HTR-8/SVneo (cell line): ENCODE measurements around the gene GLB1L3.
A peak's percentile ranks its signal among the peaks of the same experiment; 100 is the strongest.
"Not testable (repeated sequence)": the region's sequence is repeated elsewhere in the genome, so short reads cannot be mapped to it uniquely, and the experiment has no call there.

Experiments used
- DNase-seq: peaks from one replicate; pipeline ENCODE4 v3.0.0; 2011; ENCODE audit warnings: low spot score, mixed read lengths; ENCODE audit not compliant: insufficient read length
- FAIRE-seq: peaks from 2 replicates; lab custom pipeline; 2011; peaks lifted over from hg19 to GRCh38; lab: Jason Lieb, UNC

Gene GLB1L3

DNA sequence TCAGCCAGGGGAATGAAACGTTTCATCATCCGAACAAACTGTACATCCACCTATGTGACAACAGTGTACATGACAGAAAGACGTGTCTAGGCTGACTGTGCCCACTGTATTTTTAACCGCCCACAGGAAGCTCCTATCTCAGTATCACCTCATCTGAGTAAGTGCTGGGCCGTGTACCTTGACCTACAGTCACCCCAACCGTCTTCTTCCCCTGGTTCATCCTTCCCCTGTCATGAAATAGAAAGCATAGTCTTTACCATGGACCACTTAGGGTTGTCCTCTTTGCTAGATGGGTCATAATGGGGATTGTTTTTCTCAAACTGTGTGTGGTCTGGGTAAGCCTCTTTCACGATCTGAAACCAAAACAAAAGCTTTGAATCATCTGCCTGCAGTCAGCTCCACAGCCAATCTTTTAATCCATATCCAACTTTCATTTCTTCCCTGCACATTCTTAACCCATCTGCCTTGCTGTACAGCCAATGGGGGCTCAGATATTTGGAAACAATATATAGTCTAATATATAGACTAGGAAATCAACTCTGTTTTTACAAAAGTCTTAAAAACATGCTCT lies 27.2 kb upstream of the GLB1L3 start:
- no peak for DNase-seq
- FAIRE-seq: no peak

GRCh38 chr11:134250246-134250645 lies 25.9 kb upstream of the GLB1L3 start:
- no peak for FAIRE-seq
- no peak for DNase-seq

DNA sequence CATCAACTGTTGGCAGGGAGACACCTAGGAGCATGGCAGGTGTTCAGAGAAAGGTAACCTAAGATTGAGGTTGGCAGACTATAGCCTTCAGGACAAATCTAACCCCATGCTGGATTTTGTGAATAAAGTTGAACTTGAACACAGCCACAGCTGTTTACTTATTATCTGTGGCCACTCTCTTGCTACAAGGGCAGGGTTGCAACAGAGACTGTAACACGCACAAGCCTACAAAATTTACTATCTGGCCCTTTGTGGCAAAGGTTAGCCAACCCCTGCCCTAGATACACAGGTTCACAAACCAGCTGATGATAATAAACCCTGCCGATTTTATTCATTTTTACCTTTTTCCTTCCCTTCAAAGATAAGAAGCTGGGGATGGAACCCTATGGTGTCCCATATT lies 25.5 kb upstream of the GLB1L3 start:
- DNase-seq: no peak

GRCh38 chr11:134252346-134253187 lies 23.6 kb upstream of the GLB1L3 start:
- FAIRE-seq (no peak), DNase-seq (no peak)

More for the DNA sequence above, 25.5 kb upstream of the GLB1L3 start:
- no peak for FAIRE-seq

DNA sequence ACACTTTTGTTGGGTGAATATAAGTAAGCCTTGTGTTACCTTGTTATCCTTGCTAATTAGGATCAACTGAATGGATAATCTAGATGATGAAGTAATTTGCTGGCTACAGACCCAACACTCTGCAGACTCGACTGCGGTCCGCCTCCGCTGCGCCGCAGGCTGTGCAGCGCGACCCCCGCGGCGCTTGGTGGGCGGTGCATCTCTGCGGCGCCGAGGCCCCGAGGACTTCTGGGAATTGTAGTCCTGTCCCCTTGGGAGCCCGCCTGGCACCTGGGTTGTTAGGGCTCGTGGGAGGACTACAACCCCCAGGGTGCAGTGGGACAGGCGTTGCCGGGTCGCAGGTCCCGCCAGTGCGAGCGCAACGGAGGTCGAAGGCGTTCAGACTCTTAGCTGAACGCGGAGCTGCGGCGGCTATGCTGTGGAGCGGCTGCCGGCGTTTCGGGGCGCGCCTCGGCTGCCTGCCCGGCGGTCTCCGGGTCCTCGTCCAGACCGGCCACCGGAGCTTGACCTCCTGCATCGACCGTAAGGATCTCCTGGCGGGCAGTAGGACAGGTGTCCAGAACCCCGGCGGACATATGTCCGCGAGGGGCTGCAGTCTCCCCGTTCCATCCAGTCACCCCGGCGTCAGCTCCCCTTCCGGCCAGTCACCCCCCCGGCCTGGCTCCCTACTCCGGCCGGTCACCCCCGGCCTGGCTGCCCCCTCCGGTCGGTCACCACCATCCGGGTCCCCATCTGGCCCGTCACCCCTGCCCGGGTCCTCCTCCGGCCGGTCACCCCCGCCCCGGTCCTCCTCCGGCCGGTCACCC lies 22.8 kb upstream of the GLB1L3 start, which contains the start of the genes ACAD8 and THYN1:
ACAD8 (plus strand) TSS at position 381 of the 806 bp plus-strand sequence; CDS start at position 414, 33 bp downstream.
THYN1 (minus strand) TSS at position 165 of the 806 bp plus-strand sequence. CDS start 470 bp downstream, outside the sequence.
- FAIRE-seq: peak; percentile 20
- DNase-seq: peak; percentile 93

DNA sequence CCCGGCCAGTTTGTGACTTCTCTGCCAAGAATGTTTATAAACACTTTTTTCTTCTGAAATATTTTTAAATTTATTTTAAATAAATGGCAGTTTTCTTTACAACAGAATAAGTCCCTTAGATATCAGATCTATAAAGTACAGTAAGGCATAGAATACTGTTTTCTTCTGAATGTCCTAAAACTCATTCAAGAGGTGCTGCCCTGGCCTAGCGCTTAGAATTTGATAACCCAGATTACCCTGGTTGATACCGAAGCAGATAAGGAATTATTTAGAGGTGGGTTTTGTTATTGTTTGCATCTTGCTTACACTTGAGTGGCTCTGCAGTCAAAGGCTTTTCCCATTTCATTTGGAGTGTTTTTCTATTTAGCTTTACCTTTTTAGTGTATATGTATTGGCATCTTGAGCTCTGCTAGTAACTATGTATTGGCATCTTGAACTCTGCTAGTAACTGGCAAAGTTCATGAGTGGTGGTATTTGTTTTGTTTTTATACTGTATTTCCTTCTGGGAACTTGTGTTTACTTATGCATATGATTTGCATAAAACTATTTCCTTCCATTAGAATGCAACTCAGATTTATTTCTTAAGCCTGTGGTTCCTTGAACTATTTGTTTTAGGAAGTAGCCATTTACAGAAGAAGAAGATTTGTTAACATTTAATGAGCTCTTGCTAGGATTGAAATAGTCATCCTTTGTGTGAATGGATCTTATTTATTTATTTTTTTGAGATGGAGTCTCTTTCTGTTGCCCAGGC lies 21.6 kb upstream of the GLB1L3 start:
- DNase-seq (no peak), FAIRE-seq (no peak)

DNA sequence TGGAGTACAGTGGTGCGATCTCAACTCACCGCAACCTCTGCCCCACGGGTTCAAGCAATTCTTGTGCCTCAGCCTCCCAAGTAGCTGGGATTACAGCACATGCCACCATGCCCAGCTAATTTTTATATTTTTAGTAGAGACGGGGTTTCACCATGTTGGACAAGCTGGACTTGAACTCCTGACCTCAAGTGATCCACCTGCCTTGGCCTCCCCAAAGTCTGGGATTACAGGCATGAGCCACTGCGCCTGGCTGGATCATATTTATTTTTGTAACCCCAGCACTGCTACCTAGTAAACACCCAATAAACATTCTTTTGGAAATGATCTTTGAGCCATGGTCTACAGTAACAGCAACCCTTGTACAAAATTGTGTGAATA lies 21.0 kb upstream of the GLB1L3 start:
- FAIRE-seq, DNase-seq: not testable (repeated sequence)

DNA sequence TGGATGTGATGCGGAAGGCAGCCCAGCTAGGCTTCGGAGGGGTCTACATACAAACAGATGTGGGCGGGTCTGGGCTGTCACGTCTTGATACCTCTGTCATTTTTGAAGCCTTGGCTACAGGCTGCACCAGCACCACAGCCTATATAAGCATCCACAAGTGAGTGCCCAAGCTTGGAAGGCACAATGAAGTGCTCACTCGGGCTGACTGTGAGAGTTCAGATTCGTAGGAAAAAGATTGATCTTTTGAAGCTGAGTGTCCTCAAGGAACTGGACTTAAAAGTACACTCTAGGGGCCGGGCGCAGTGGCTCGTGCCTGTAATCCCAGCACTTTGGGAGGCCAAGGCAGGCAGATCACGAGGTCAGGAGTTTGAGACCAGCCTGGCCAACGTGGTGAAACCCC lies 19.1 kb upstream of the GLB1L3 start:
- DNase-seq (no peak), FAIRE-seq (no peak)

GRCh38 chr11:134258577-134258976 lies 17.6 kb upstream of the GLB1L3 start:
- no peak for FAIRE-seq
- DNase-seq: no peak

DNA sequence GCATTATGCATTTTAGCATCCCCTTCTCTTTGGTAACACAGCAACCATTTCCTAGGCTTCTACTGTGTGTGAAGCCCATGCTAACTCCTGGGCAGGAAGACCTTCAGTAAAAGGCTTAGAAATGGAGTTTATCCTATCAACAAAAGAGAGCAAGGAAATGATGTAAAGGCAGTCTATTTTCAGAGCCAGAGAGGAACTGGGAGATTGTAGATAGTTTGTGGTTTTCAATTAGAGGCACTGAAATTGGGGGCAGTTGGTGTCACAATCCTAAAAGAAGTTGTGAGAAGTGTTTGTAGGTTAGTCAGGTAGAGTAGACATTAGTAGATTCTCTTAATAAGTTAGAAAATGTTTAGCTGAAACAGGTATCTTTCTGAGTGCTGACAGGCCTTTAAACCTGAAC lies 15.7 kb upstream of the GLB1L3 start:
- no peak for FAIRE-seq
- no peak for DNase-seq

DNA sequence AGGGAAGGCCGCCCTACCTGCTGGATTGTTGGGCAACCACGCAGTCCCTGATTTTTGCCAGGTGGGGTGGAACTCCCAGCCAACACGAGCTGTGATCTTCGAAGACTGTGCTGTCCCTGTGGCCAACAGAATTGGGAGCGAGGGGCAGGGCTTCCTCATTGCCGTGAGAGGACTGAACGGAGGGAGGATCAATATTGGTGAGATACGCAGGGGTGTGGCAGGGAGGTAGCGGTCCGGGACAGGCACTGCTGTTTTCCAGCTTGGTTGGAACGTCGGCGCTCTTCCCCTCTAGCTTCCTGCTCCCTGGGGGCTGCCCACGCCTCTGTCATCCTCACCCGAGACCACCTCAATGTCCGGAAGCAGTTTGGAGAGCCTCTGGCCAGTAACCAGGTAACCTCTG lies 15.2 kb upstream of the GLB1L3 start:
- DNase-seq: no peak
- FAIRE-seq: no peak

GRCh38 chr11:134261626-134262488 lies 14.3 kb upstream of the GLB1L3 start:
- DNase-seq (no peak), FAIRE-seq (no peak)

- no peak for FAIRE-seq
- DNase-seq: no peak
Observed at GRCh38 chr11:134264966-134265764, 11.0 kb upstream of the GLB1L3 start.

DNA sequence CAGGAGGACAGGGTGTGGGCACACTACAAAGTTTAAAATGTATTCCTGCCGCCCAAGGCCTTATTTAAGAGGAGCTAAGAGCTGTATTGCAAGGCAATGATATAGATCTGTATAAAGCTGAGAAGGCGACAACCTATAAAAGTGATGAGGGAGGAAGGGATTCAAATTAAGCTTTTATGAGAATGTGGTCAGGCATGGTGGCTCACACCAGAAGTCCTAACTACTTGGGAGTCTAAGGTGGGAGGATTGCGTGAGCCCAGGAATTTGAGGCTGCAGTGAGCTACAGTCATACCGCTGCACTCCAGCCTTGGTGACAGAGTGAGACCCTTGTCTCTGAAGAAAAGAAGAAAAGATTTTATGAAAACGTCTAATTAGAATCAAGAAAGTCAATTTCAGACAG lies 9.7 kb upstream of the GLB1L3 start:
- DNase-seq (no peak), FAIRE-seq (no peak)

- DNase-seq (no peak), FAIRE-seq (no peak)
Observed at GRCh38 chr11:134266841-134267251, 9.3 kb upstream of the GLB1L3 start.

DNA sequence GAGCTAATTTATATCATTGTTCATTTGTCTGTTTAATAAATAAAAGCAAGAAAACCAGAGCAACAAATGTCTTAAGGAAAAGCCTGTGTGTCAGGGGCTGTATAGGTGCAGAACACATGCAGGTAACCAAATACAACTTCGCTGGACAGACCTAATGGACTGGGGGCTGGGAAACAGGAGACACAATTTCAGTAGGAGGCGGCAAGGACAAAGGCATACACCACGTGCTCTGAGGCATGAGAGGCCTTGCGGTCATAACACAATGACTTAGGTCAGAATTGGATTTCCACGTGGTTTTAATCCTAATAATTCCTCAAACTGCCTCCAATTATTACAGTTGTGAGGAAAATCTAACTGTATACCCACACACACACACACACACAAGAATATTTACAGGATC lies 8.7 kb upstream of the GLB1L3 start:
- FAIRE-seq (no peak), DNase-seq (no peak)

- no peak for FAIRE-seq
- no peak for DNase-seq
Observed at GRCh38 chr11:134267966-134268365, 8.2 kb upstream of the GLB1L3 start.

GRCh38 chr11:134270250-134270714 lies 5.9 kb upstream of the GLB1L3 start:
- FAIRE-seq (no peak), DNase-seq (no peak)
